ENCODE data around the gene ASS1. TPM values are rescaled to one million over a fixed set of nuclear protein-coding genes. Genes with fewer than 3 reads are reported as not detected.

Gene ASS1
- total RNA-seq, 1 experiment from 2014 or later, result 299 TPM

DNA sequence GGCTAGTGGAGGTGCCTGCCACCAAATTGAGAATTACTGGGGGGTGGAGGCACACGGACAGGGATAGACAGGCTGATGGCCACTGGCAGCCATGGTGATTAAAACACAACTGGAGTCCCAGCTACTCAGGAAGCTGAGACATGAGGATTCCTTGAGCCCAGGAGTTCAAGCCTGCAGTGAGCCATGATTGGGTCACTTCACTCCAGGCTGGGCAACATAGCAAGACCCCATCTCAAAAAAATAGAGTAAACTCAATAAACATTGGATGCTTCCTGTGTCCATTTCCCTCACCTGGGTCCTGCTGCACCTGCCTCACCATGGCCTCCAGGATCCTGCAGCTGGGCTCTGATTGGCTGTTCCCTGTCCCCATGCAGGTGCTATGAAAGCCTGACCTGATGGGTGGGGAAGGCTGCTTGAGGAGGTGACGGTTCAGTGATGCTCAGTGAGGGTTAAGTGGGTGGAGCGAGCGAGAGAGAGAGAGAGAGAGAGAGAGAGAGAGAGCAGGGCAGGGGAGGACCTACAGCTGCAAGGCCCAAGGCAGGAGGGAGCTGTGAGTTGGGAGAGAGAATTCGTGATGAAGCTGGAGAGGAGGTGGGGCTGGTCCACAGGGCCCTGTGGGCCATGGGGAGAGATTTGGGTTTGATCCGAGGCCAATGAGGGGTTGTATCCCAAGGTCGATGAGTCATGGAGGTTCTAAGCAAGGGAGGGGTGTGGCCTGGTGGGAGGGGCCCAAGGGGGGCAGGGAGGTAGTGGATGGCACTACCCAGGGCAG is 97.9 kb downstream of the ASS1 start:
- DNase-seq (ENCODE audit: unreplicated experiment), result peak; percentile 82
- ChIA-PET POLR2A (interaction anchor here (0.8 to 1.6 kb wide), 4 partner anchors 11 to 37 kb away, joined by 4 to 5 read pairs (median 4); partner anchors contain the start of gene FUBP3), CTCF (interaction anchor here (0.6 to 0.7 kb wide), 4 partner anchors 71 to 833 kb away, joined by 3 read pairs; no protein-coding TSS in a partner anchor)
- Mint-ChIP-seq H3K4me1 (ENCODE audit: insufficient read depth, unreplicated experiment) (peaks cover 35% of the 10 kb centered on the region), H3K27me3 (ENCODE audit: insufficient read depth, unreplicated experiment) (no peaks in the 10 kb centered on the region), H3K36me3 (ENCODE audit: insufficient read depth, unreplicated experiment) (no peaks in the 10 kb centered on the region), H3K4me3 (ENCODE audit: unreplicated experiment) (peak overlapping the region; percentile 49), H3K9me3 (ENCODE audit: unreplicated experiment) (no peaks in the 10 kb centered on the region), H3K27ac (ENCODE audit: low read depth, unreplicated experiment) (no peak overlapping the region)
- TF ChIP-seq CTCF (IDR thresholded peaks at IDR 0.05; ENCODE audit: unreplicated experiment), result no peak
- BruUV-seq (replicated peaks), result no TSS peak
- intact Hi-C loops (cut with micrococcal nuclease), result no loop called here

- Mint-ChIP-seq H3K27ac (ENCODE audit: low read depth, unreplicated experiment) (no peak overlapping the region), H3K4me3 (ENCODE audit: unreplicated experiment) (no peak overlapping the region), H3K36me3 (ENCODE audit: insufficient read depth, unreplicated experiment) (no peaks in the 10 kb centered on the region), H3K27me3 (ENCODE audit: insufficient read depth, unreplicated experiment) (no peaks in the 10 kb centered on the region), H3K4me1 (ENCODE audit: insufficient read depth, unreplicated experiment) (peaks cover 28% of the 10 kb centered on the region), H3K9me3 (ENCODE audit: unreplicated experiment) (no peaks in the 10 kb centered on the region)
- BruUV-seq (replicated peaks), result no TSS peak
- ChIA-PET CTCF (interaction anchor here (0.7 kb wide), 1 partner anchor 535 kb away, joined by 3 read pairs; no protein-coding TSS in a partner anchor), POLR2A (interaction anchor here (1.6 to 2.0 kb wide), 2 partner anchors 18 to 36 kb away, joined by 4 read pairs; partner anchors contain the start of gene FUBP3)
- intact Hi-C loops (cut with micrococcal nuclease), result no loop called here
- DNase-seq (ENCODE audit: unreplicated experiment), result no peak
- no peak for TF ChIP-seq CTCF (IDR thresholded peaks at IDR 0.05; ENCODE audit: unreplicated experiment)
Measured at GRCh38 chr9:130543368-130543767, 98.6 kb downstream of the ASS1 start.

DNA sequence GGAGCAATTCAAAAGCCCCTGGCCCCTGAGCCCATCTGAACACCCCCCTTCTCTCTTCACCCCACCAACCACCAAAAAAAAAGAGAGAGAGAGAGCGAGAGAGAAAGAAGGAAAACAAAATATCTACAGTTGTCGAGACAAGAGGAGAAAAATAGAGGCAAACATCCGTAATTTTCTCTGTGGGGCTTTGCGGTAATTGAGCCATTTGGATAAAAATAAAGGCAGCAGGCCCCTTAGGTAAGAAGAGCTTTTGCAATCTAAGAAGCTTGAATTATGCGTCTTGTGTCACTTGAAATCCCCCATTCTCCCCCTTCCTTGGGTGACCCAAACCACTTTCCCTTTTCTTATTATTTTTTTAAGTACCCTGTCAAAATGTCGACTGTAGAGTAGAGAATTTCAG is 99.1 kb downstream of the ASS1 start:
- Mint-ChIP-seq H3K36me3 (ENCODE audit: insufficient read depth, unreplicated experiment) (no peaks in the 10 kb centered on the region), H3K4me1 (ENCODE audit: insufficient read depth, unreplicated experiment) (peaks cover 26% of the 10 kb centered on the region), H3K4me3 (ENCODE audit: unreplicated experiment) (no peak overlapping the region), H3K27me3 (ENCODE audit: insufficient read depth, unreplicated experiment) (no peaks in the 10 kb centered on the region), H3K27ac (ENCODE audit: low read depth, unreplicated experiment) (no peak overlapping the region), H3K9me3 (ENCODE audit: unreplicated experiment) (no peaks in the 10 kb centered on the region)
- CTCF ChIA-PET, result interaction anchor here (0.7 to 1.0 kb wide), 2 partner anchors 311 to 535 kb away, joined by 3 to 5 read pairs; no protein-coding TSS in a partner anchor
- no peak for TF ChIP-seq CTCF (IDR thresholded peaks at IDR 0.05; ENCODE audit: unreplicated experiment)
- intact Hi-C loops (cut with micrococcal nuclease), result no loop called here
- BruUV-seq (replicated peaks), result no TSS peak
- POLR2A ChIA-PET, result interaction anchor here (0.6 to 2.0 kb wide), 3 partner anchors 17 to 49 kb away, joined by 3 to 4 read pairs (median 4); partner anchors contain the start of gene FUBP3
- no peak for DNase-seq (ENCODE audit: unreplicated experiment)

- DNase-seq (ENCODE audit: unreplicated experiment), result no peak
- no peak for TF ChIP-seq CTCF (IDR thresholded peaks at IDR 0.05; ENCODE audit: unreplicated experiment)
- H3K36me3 Mint-ChIP-seq (ENCODE audit: insufficient read depth, unreplicated experiment), result no peaks in the 10 kb centered on the region
- intact Hi-C loops (cut with micrococcal nuclease), result no loop called here
- H3K4me1 Mint-ChIP-seq (ENCODE audit: insufficient read depth, unreplicated experiment), result peaks cover 26% of the 10 kb centered on the region
- POLR2A ChIA-PET, result interaction anchor here (0.6 to 2.0 kb wide), 3 partner anchors 17 to 49 kb away, joined by 3 to 4 read pairs (median 4); partner anchors contain the start of gene FUBP3
- H3K27me3 Mint-ChIP-seq (ENCODE audit: insufficient read depth, unreplicated experiment), result no peaks in the 10 kb centered on the region
- H3K27ac Mint-ChIP-seq (ENCODE audit: low read depth, unreplicated experiment), result no peak overlapping the region
- no peak overlapping the region for H3K4me3 Mint-ChIP-seq (ENCODE audit: unreplicated experiment)
- CTCF ChIA-PET, result interaction anchor here (1.0 kb wide), 1 partner anchor 310 kb away, joined by 5 read pairs; no protein-coding TSS in a partner anchor
- BruUV-seq (replicated peaks), result no TSS peak
- no peaks in the 10 kb centered on the region for H3K9me3 Mint-ChIP-seq (ENCODE audit: unreplicated experiment)
Measured at GRCh38 chr9:130544364-130544763, 99.6 kb downstream of the ASS1 start.

All from MCF 10A (cell line).